MCF 10A (cell line): ENCODE results near the gene MAP3K4. TPM values are rescaled to one million over a fixed set of nuclear protein-coding genes. Genes with fewer than 3 reads are reported as not detected.

Experiments used
- Bru-seq: library from RNA; stranded (reverse); fragments of 400-500 nt; gene quantifications from one replicate; lab custom pipeline; 2021; lab: Mats Ljungman, UMichigan
- BruChase-seq, 2 experiments: library from RNA; stranded (reverse); fragments of 400-500 nt; gene quantifications; one replicate each; lab custom pipeline; 2021; lab: Mats Ljungman, UMichigan
- BruUV-seq: library from RNA; stranded (reverse); fragments of 400-500 nt; replicated peaks from 2 replicates; lab custom pipeline; 2021; lab: Mats Ljungman, UMichigan
- CTCF ChIA-PET: fragments of 300-600 bp; sonication (Branson Sonifier 250); formaldehyde crosslinking; extraction: SDS; loops from one replicate; lab custom pipeline; 2021; ENCODE audit warnings: antibody characterized with exemption, inconsistent platforms; lab: Yijun Ruan, JAX
- POLR2A ChIA-PET: fragments of 300-600, 350-650 bp; sonication (Branson Sonifier 250); formaldehyde crosslinking; extraction: SDS; loops from one replicate; lab custom pipeline; 2020; ENCODE audit warnings: antibody characterized with exemption, inconsistent platforms; lab: Yijun Ruan, JAX
- DNase-seq: peaks from one replicate; pipeline ENCODE4 v3.0.0-alpha.2; 2018; ENCODE audit not compliant: unreplicated experiment
- H3K27ac Mint-ChIP-seq: one replicate; pipeline ENCODE4 v1.8.0; 2022; ENCODE audit warnings: mild to moderate bottlenecking, low read depth, mixed read lengths; ENCODE audit not compliant: unreplicated experiment
- H3K27me3 Mint-ChIP-seq: one replicate; pipeline ENCODE4 v1.8.0; 2022; ENCODE audit warnings: mixed read lengths; ENCODE audit not compliant: insufficient read depth, unreplicated experiment
- H3K36me3 Mint-ChIP-seq: one replicate; pipeline ENCODE4 v1.8.0; 2022; ENCODE audit warnings: mild to moderate bottlenecking, moderate library complexity, mixed read lengths; ENCODE audit not compliant: insufficient read depth, unreplicated experiment
- H3K4me1 Mint-ChIP-seq: one replicate; pipeline ENCODE4 v1.8.0; 2022; ENCODE audit warnings: mixed read lengths; ENCODE audit not compliant: insufficient read depth, unreplicated experiment
- H3K4me3 Mint-ChIP-seq: one replicate; pipeline ENCODE4 v1.8.0; 2022; ENCODE audit warnings: mild to moderate bottlenecking, moderate library complexity, mixed read lengths; ENCODE audit not compliant: unreplicated experiment
- H3K9me3 Mint-ChIP-seq: one replicate; pipeline ENCODE4 v1.8.0; 2022; ENCODE audit warnings: mixed read lengths; ENCODE audit not compliant: unreplicated experiment
- intact Hi-C: fragments of 100-400 bp; cut with micrococcal nuclease; formaldehyde crosslinking; loops from 2 replicates; pipeline ENCODE4 v1.14.1; 2022
- long read RNA-seq: library from polyadenylated mRNA; stranded (forward); transcript quantifications from one replicate; pipeline ENCODE4 v2.0.0, GENCODE V29; 2022
- total RNA-seq: library from RNA; stranded (reverse); gene quantifications from 2 replicates; pipeline ENCODE4 v1.2.3, GENCODE V29; 2022
- TF ChIP-seq, protein P1 (sequence below): fragments of 200-600 bp; IDR thresholded peaks from one replicate; pipeline ENCODE4 v1.8.0; 2022; ENCODE audit warnings: antibody characterized with exemption, mild to moderate bottlenecking; ENCODE audit not compliant: unreplicated experiment

Gene MAP3K4, protein sequence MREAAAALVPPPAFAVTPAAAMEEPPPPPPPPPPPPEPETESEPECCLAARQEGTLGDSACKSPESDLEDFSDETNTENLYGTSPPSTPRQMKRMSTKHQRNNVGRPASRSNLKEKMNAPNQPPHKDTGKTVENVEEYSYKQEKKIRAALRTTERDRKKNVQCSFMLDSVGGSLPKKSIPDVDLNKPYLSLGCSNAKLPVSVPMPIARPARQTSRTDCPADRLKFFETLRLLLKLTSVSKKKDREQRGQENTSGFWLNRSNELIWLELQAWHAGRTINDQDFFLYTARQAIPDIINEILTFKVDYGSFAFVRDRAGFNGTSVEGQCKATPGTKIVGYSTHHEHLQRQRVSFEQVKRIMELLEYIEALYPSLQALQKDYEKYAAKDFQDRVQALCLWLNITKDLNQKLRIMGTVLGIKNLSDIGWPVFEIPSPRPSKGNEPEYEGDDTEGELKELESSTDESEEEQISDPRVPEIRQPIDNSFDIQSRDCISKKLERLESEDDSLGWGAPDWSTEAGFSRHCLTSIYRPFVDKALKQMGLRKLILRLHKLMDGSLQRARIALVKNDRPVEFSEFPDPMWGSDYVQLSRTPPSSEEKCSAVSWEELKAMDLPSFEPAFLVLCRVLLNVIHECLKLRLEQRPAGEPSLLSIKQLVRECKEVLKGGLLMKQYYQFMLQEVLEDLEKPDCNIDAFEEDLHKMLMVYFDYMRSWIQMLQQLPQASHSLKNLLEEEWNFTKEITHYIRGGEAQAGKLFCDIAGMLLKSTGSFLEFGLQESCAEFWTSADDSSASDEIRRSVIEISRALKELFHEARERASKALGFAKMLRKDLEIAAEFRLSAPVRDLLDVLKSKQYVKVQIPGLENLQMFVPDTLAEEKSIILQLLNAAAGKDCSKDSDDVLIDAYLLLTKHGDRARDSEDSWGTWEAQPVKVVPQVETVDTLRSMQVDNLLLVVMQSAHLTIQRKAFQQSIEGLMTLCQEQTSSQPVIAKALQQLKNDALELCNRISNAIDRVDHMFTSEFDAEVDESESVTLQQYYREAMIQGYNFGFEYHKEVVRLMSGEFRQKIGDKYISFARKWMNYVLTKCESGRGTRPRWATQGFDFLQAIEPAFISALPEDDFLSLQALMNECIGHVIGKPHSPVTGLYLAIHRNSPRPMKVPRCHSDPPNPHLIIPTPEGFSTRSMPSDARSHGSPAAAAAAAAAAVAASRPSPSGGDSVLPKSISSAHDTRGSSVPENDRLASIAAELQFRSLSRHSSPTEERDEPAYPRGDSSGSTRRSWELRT (N-terminal part only)
- total RNA-seq (30.9 and 38.7 TPM in 2 replicates), Bru-seq, nascent RNA (percentile 77 among the genes with signal in this experiment), BruChase-seq, experiment 1, labeled RNA remaining after a 6-hour chase (percentile 70 among the genes with signal in this experiment), BruChase-seq, experiment 2, labeled RNA remaining after a 2-hour chase (percentile 77 among the genes with signal in this experiment)
- long read RNA-seq, full-length matches to known transcripts: 23 of 33 reads
- long read RNA-seq, partial matches to known transcripts: 5 of 33 reads
- long read RNA-seq, other reads (novel, unspliced or antisense): 5 of 33 reads

DNA sequence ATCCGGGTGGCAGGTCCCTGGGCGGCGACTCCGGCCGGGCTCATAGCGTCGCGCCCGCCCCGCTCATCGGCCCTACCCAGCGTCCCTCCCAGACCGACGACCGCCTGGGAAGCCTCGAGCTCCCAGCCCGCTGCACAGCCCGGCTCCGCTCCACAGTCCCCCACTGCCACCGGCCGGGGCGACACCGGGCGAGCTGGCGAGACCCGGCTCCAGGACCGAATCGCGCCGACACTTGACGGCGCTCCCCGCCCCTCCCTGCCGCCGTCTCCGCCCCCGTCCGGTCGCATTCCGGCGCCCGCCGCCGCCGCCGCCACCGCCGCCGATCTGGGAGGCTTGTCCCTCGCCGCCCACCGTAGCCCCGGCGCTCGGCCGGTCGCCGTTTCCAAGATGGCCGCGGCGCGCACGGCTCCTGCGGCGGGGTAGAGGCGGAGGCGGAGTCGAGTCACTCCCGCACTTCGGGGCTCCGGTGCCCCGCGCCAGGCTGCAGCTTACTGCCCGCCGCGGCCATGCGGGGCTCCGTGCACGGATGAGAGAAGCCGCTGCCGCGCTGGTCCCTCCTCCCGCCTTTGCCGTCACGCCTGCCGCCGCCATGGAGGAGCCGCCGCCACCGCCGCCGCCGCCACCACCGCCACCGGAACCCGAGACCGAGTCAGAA is at the start of gene MAP3K4:
TSS of gene MAP3K4 (plus strand) at position 364 of the 655 bp plus-strand sequence. CDS start at position 527, 163 bp downstream.
- TF ChIP-seq, protein P1, sequence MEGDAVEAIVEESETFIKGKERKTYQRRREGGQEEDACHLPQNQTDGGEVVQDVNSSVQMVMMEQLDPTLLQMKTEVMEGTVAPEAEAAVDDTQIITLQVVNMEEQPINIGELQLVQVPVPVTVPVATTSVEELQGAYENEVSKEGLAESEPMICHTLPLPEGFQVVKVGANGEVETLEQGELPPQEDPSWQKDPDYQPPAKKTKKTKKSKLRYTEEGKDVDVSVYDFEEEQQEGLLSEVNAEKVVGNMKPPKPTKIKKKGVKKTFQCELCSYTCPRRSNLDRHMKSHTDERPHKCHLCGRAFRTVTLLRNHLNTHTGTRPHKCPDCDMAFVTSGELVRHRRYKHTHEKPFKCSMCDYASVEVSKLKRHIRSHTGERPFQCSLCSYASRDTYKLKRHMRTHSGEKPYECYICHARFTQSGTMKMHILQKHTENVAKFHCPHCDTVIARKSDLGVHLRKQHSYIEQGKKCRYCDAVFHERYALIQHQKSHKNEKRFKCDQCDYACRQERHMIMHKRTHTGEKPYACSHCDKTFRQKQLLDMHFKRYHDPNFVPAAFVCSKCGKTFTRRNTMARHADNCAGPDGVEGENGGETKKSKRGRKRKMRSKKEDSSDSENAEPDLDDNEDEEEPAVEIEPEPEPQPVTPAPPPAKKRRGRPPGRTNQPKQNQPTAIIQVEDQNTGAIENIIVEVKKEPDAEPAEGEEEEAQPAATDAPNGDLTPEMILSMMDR: no peak
- peak within 1 kb of the TSS; percentile 87 for H3K27ac Mint-ChIP-seq
- H3K4me1 Mint-ChIP-seq: peaks cover 7% of the 10 kb centered on the region
- peaks cover 6% of the 10 kb centered on the region for H3K36me3 Mint-ChIP-seq
- H3K9me3 Mint-ChIP-seq: no peaks in the 10 kb centered on the region
- intact Hi-C loops: loop anchor here (1.0 to 5.0 kb wide), 7 partner anchors 41 to 383 kb away; no protein-coding TSS in a partner anchor
- peak; percentile 75 for DNase-seq
- BruUV-seq: no TSS peak
- ChIA-PET CTCF (interaction anchor here (0.5 to 9.9 kb wide), 19 partner anchors 10 to 382 kb away, joined by 3 to 117 read pairs (median 7); no protein-coding TSS in a partner anchor), POLR2A (interaction anchor here (1.0 to 5.8 kb wide), 17 partner anchors 11 to 379 kb away, joined by 3 to 65 read pairs (median 5); no protein-coding TSS in a partner anchor)
- H3K27me3 Mint-ChIP-seq: no peaks in the 10 kb centered on the region
- peak within 1 kb of the TSS; percentile 91 for H3K4me3 Mint-ChIP-seq

DNA sequence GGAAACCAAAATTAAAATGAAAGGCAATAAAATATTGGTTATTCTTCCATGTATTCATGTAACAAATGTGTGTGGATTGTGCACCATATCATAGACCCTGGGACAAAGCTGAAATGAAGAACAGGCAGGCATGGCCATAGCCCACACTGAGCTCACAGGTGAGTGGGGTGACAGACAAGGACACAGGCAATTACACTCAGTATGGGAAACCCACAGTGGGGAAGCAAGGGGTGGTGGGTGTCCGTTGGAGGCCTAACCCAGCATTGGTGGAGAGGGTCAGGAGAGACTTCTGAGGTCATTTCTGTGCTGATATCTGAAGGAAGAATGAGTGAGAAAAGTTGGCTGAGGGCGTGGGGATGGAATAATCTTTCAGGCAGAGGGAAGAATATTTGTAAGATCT is 47.6 kb upstream of the MAP3K4 start:
- no peaks in the 10 kb centered on the region for H3K36me3 Mint-ChIP-seq
- CTCF ChIA-PET: interaction anchor here (1.0 to 1.9 kb wide), 3 partner anchors 12 to 15 kb away, joined by 3 to 7 read pairs (median 6); no protein-coding TSS in a partner anchor
- peaks cover 2% of the 10 kb centered on the region for H3K4me1 Mint-ChIP-seq
- H3K27ac Mint-ChIP-seq: no peak overlapping the region
- no peaks in the 10 kb centered on the region for H3K9me3 Mint-ChIP-seq
- no TSS peak for BruUV-seq
- H3K27me3 Mint-ChIP-seq: no peaks in the 10 kb centered on the region
- intact Hi-C loops: no loop called here
- TF ChIP-seq, protein P1: no peak
- H3K4me3 Mint-ChIP-seq: no peak overlapping the region
- DNase-seq: no peak
- POLR2A ChIA-PET: no interaction called here

DNA sequence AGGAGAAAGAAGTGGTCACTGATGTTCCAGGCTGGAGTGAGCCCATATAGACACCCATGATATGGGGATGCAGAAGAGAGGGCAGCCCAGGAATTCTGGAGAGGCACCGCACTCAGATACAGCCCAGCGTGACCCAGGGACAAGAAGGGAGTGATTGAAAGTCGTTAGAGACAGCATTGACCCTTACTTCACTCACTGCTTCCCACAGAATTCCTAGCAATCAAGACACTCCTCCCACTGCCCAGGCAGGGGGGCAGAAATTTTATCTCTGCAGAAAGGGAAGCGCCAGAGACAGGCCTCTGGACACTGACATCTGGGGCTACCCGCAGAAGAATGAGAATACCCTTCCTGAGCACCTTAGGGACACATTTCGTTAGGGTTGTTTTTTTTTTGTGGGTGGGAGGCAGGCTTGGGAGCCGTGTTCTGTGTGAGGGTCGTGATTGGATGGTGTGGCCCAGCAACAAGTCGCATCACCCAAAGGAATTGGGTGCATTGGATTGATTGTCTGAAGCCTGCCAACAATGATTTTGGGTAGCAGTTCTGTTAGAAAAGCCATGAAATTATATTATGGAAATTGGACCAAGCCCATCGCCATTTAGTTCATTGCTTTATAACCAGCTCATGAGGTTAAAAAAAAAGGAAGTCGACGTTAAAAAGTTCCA is 45.9 kb upstream of the MAP3K4 start:
- Mint-ChIP-seq H3K36me3 (no peaks in the 10 kb centered on the region), H3K27ac (no peak overlapping the region), H3K4me1 (peaks cover 15% of the 10 kb centered on the region), H3K27me3 (no peaks in the 10 kb centered on the region), H3K9me3 (no peaks in the 10 kb centered on the region), H3K4me3 (no peak overlapping the region)
- DNase-seq: no peak
- intact Hi-C loops: no loop called here
- CTCF ChIA-PET: interaction anchor here (0.8 to 3.2 kb wide), 2 partner anchors 46 to 653 kb away, joined by 4 to 13 read pairs; partner anchors contain the start of gene MAP3K4
- POLR2A ChIA-PET: no interaction called here
- BruUV-seq: no TSS peak
- TF ChIP-seq, protein P1: no peak
